Adrenal gland (tissue), 12 donors: ENCODE results near the gene ANAPC16. TPM values are rescaled to one million over a fixed set of nuclear protein-coding genes. Genes with fewer than 3 reads are reported as not detected.

Experiments
- DNase-seq, 7 donors: peaks; one replicate each; pipeline ENCODE4 v3.0.0-alpha.2; 2019 to 2020
- H3K27ac ChIP-seq, 5 donors: fragments of 200-600 bp; sonication (generic) in 4 of 5; 1 replicate in 3 of 5; 2 replicates in 2 of 5; pipeline versions ENCODE4 v1.5.1 to v1.8.0; 2016 to 2020; ENCODE audit warnings: mild to moderate bottlenecking in 1 of 5
- H3K27me3 ChIP-seq: fragments of 200-600 bp; 2 replicates; pipeline ENCODE4 v1.8.0; 2021
- H3K36me3 ChIP-seq, 2 donors: fragments of 200-600 bp; replicated peaks in 1 of 2; 1 replicate in 1 of 2; 2 replicates in 1 of 2; pipeline versions ENCODE4 v1.5.1 to v1.8.0; 2018 to 2022
- H3K4me1 ChIP-seq, 2 donors: fragments of 200-600 bp; replicated peaks in 1 of 2; 1 replicate in 1 of 2; 2 replicates in 1 of 2; pipeline versions ENCODE4 v1.5.1 to v1.8.0; 2018 to 2021
- H3K4me3 ChIP-seq, 4 donors: fragments of 200-600 bp; sonication (generic) in 3 of 4; one replicate each; pipeline ENCODE4 v1.5.1; 2016 to 2018
- H3K9me3 ChIP-seq, 3 donors: fragments of 200-600 bp; sonication (generic) in 1 of 3; replicated peaks in 1 of 3; 1 replicate in 2 of 3; 2 replicates in 1 of 3; pipeline versions ENCODE4 v1.5.1 to v1.8.0; 2016 to 2021
- CTCF ChIP-seq, 6 experiments: fragments of 450-650 bp in 4 of 6; fragments of 200-600 bp in 2 of 6; sonication (generic) in 1 of 6; IDR thresholded peaks; 1 replicate in 5 of 6; 2 replicates in 1 of 6; pipeline versions ENCODE4 v1.5.1 to v1.8.0; 2016 to 2021; ENCODE audit warnings: antibody characterized with exemption in 6 of 6, mild to moderate bottlenecking in 2 of 6, moderate library complexity in 1 of 6
- POLR2A ChIP-seq, 2 donors: fragments of 450-650 bp; IDR thresholded peaks; one replicate each; pipeline ENCODE4 v1.6.1; 2017; ENCODE audit warnings: antibody characterized with exemption in 2 of 2, mild to moderate bottlenecking in 2 of 2, moderate library complexity in 1 of 2
- WGBS, 4 donors: extraction: QIAGEN DNeasy Blood & Tissue Kit in 2 of 4; methylation state at CpG; one replicate each; pipeline versions ENCODE4 v1.1.5 to v1.1.7; 2013 to 2017; 5-methylcytosine and 5-hydroxymethylcytosine counted together
- intact Hi-C, 2 donors: fragments of 100-400 bp; cut with DNase I; formaldehyde crosslinking; loops; one replicate each; pipeline versions ENCODE4 v1.14.1 to v1.15.0; 2022 to 2023
- polyA plus RNA-seq, 3 donors: library from polyadenylated mRNA; stranded (reverse); fragments of 200-250 nt in 2 of 3; fragments of 350-450 nt in 1 of 3; fragmentation: Illumina TruSeq in 1 of 3; extraction: RNeasy Lipid Tissue Mini Kit (QIAGEN cat#74804) in 1 of 3; gene quantifications; one replicate each; pipeline ENCODE4 v1.2.3, GENCODE V29; 2013 to 2014
- total RNA-seq, 9 donors: library from RNA; depleted of rRNA in 4 of 9; stranded (reverse); fragments of >200 nt in 4 of 9; fragments of 120-200 nt in 1 of 9; fragmentation: NEBNext Ultra II Directional in 1 of 9; extraction: Animal tissue kit (Norgen Biotek cat#: 25700) in 1 of 9; gene quantifications; one replicate each; pipeline versions ENCODE4 v1.1.0 to v1.2.4, GENCODE V29; 2013 to 2023
- donor health status: healthy with polysubstance abuse.
- donor health status: Bipolar disorder and iron deficiency.
- donor health status: DM: yes; HTN: yes; CAD: no.
- donor health status: DM: no; HTN: no; CAD: no.
- donor health status: DM: no; HTN: no; CAD: no.
- donor health status: DM: yes; HTN: yes; CAD: no.

The ANAPC16 gene
- total and polyA plus RNA-seq, 12 donors, result 69.1 to 186 (median 139) TPM

GRCh38 chr10:72235544-72236279 is 19.9 kb downstream of the ANAPC16 start:
- Histone ChIP-seq H3K27me3 (no peaks in the 10 kb centered on the region), H3K27ac (peak overlapping the region in 3 of 5 donors; percentile 0 to 28 (median 13)), H3K4me3 (no peak overlapping the region), H3K9me3 (no peaks in the 10 kb centered on the region), H3K4me1 (peaks cover 0 to 16% of the 10 kb centered on the region in 2 donors), H3K36me3 (peaks cover 0 to 41% of the 10 kb centered on the region in 2 donors)
- intact Hi-C loops, result no loop called here
- WGBS, 4 donors, result 82 to 85% (median 82%) methylated on average over 6 of the region's 6 CpGs
- TF ChIP-seq POLR2A (IDR thresholded peaks at IDR 0.05), result no peak
- TF ChIP-seq CTCF (IDR thresholded peaks at IDR 0.05), result no peak
- no peak for DNase-seq

- DNase-seq, result peak in 1 of 7 donors; percentile 10
- Histone ChIP-seq H3K4me3 (no peak overlapping the region), H3K9me3 (no peaks in the 10 kb centered on the region), H3K27me3 (no peaks in the 10 kb centered on the region), H3K4me1 (peaks cover 8 to 27% of the 10 kb centered on the region in 2 donors), H3K36me3 (peaks cover 0 to 22% of the 10 kb centered on the region in 2 donors), H3K27ac (peak overlapping the region in 2 of 5 donors; percentile 11 to 45)
- intact Hi-C loops, result no loop called here
- TF ChIP-seq POLR2A (IDR thresholded peaks at IDR 0.05), result no peak
- no peak for TF ChIP-seq CTCF (IDR thresholded peaks at IDR 0.05)
- 85 to 91% (median 89%) methylated on average over 13 of the region's 13 CpGs for WGBS, 4 donors
Observed at GRCh38 chr10:72238392-72239175, 22.8 kb downstream of the ANAPC16 start.

- no peaks in the 10 kb centered on the region for H3K9me3 ChIP-seq
- H3K27ac ChIP-seq, result peak overlapping the region in 2 of 5 donors; percentile 6 to 45
- intact Hi-C loops, result no loop called here
- TF ChIP-seq POLR2A (IDR thresholded peaks at IDR 0.05) (no peak), CTCF (IDR thresholded peaks at IDR 0.05) (no peak)
- H3K36me3 ChIP-seq, result peaks cover 0 to 14% of the 10 kb centered on the region in 2 donors
- H3K27me3 ChIP-seq, result no peaks in the 10 kb centered on the region
- no peak for DNase-seq
- WGBS, 4 donors, result 44 to 75% (median 66%) methylated on average over 1 of the region's 1 CpG
- peaks cover 16 to 33% of the 10 kb centered on the region in 2 donors for H3K4me1 ChIP-seq
- H3K4me3 ChIP-seq, result no peak overlapping the region
Observed at GRCh38 chr10:72239409-72239808, 23.6 kb downstream of the ANAPC16 start.

GRCh38 chr10:72240371-72240770 is 24.6 kb downstream of the ANAPC16 start:
- H3K27ac ChIP-seq, result no peak overlapping the region
- TF ChIP-seq CTCF (IDR thresholded peaks at IDR 0.05) (no peak), POLR2A (IDR thresholded peaks at IDR 0.05) (no peak)
- peak in 1 of 7 donors; percentile 16 for DNase-seq

More at GRCh38 chr10:72240371-72240770, 24.6 kb downstream of the ANAPC16 start:
- intact Hi-C loops, result no loop called here
- 90 to 98% (median 94%) methylated on average over 6 to 7 of the region's 7 CpGs for whole genome bisulfite sequencing, 4 donors
- Histone ChIP-seq H3K9me3 (no peaks in the 10 kb centered on the region), H3K4me1 (peaks cover 26 to 42% of the 10 kb centered on the region in 2 donors), H3K36me3 (peaks cover 0 to 4% of the 10 kb centered on the region in 2 donors), H3K27me3 (no peaks in the 10 kb centered on the region), H3K4me3 (no peak overlapping the region)
